CD4-positive, alpha-beta T cell treated with Interferon gamma for 1 hour (primary cell): ENCODE measurements around the gene TGM1.
"Not testable (repeated sequence)": the region's sequence is repeated elsewhere in the genome, so short reads cannot be mapped to it uniquely, and the experiment has no call there.

Experiments used
- DNase-seq: peaks from one replicate; pipeline ENCODE4 v3.0.0-alpha.2; 2020

TGM1 gene

GRCh38 chr14:24203249-24203886, 59.6 kb downstream of the TGM1 start:
- not testable (repeated sequence) for DNase-seq

GRCh38 chr14:24202538-24202937, 60.4 kb downstream of the TGM1 start:
- not testable (repeated sequence) for DNase-seq
